HEK293 (cell line): Measurements from ENCODE around the gene ANKRD31.

Experiments used
- CTCF ChIA-PET: fragments of 350-600 bp; formaldehyde crosslinking; extraction: SDS; loops from one replicate; lab custom pipeline; 2021; ENCODE audit warnings: antibody characterized with exemption; lab: Yijun Ruan, JAX
- POLR2A ChIA-PET: fragments of 300-600 bp; formaldehyde crosslinking; extraction: SDS; loops from one replicate; lab custom pipeline; 2020; ENCODE audit warnings: antibody characterized with exemption, inconsistent platforms; lab: Yijun Ruan, JAX
- H3K27ac ChIP-seq: fragments of 200-500 bp; sonication (Bioruptor generic); 2 replicates; pipeline ENCODE4 v1.5.1; 2014; ENCODE audit warnings: low read depth, low read length, control low read depth, inconsistent platforms; ENCODE audit errors: extremely low read depth
- H3K36me3 ChIP-seq, 2 experiments: fragments of 200-500 bp in 1 of 2; sonication (Bioruptor generic) in 1 of 2; 1 replicate in 1 of 2; 2 replicates in 1 of 2; pipeline ENCODE4 v1.5.1; 2014 to 2017; ENCODE audit warnings: inconsistent platforms in 2 of 2, low read length in 2 of 2; ENCODE audit not compliant: control insufficient read depth in 2 of 2, insufficient read depth in 1 of 2
- H3K4me1 ChIP-seq: fragments of 200-500 bp; sonication (Bioruptor generic); 2 replicates; pipeline ENCODE4 v1.5.1; 2014; ENCODE audit warnings: mild to moderate bottlenecking, low read length, inconsistent platforms; ENCODE audit not compliant: control insufficient read depth, insufficient read depth
- H3K4me3 ChIP-seq: 2 replicates; pipeline ENCODE4 v1.5.1; 2011; ENCODE audit warnings: low read depth, mild to moderate bottlenecking, control low read depth, low read length, moderate library complexity
- H3K9me3 ChIP-seq: fragments of 200-500 bp; sonication (Bioruptor generic); 2 replicates; pipeline ENCODE4 v1.5.1; 2014; ENCODE audit warnings: low read depth, low read length, inconsistent platforms; ENCODE audit not compliant: control insufficient read depth, insufficient read depth
- FEZF1 ChIP-seq: fragments of 450-650 bp; formaldehyde crosslinking; IDR thresholded peaks from 2 replicates; pipeline ENCODE4 v1.5.1; 2016; ENCODE audit warnings: missing biosample characterization, missing genetic modification characterization
- KLF1 ChIP-seq: fragments of 450-650 bp; formaldehyde crosslinking; IDR thresholded peaks from 2 replicates; pipeline ENCODE4 v1.5.1; 2016; ENCODE audit warnings: missing biosample characterization, missing genetic modification characterization
- KLF7 ChIP-seq: fragments of 450-650 bp; formaldehyde crosslinking; IDR thresholded peaks from 2 replicates; pipeline ENCODE4 v1.5.1; 2016; ENCODE audit warnings: missing biosample characterization, missing genetic modification characterization, borderline replicate concordance
- PRDM4 ChIP-seq: fragments of 450-650 bp; formaldehyde crosslinking; IDR thresholded peaks from 2 replicates; pipeline ENCODE4 v1.5.1; 2017; ENCODE audit warnings: missing biosample characterization, missing genetic modification characterization
- SALL2 ChIP-seq: fragments of 450-650 bp; formaldehyde crosslinking; IDR thresholded peaks from 2 replicates; pipeline ENCODE4 v1.5.0; 2017; ENCODE audit warnings: missing biosample characterization, mild to moderate bottlenecking, missing genetic modification characterization, borderline replicate concordance
- SCRT2 ChIP-seq: fragments of 450-650 bp; formaldehyde crosslinking; IDR thresholded peaks from 2 replicates; pipeline ENCODE4 v1.5.1; 2016; ENCODE audit warnings: missing biosample characterization, missing genetic modification characterization
- ZNF140 ChIP-seq: fragments of 450-650 bp; formaldehyde crosslinking; IDR thresholded peaks from 2 replicates; pipeline ENCODE4 v1.5.1; 2016; ENCODE audit warnings: missing biosample characterization, missing genetic modification characterization
- ZNF148 ChIP-seq: fragments of 450-650 bp; formaldehyde crosslinking; IDR thresholded peaks from 2 replicates; pipeline ENCODE4 v1.5.0; 2017; ENCODE audit warnings: missing biosample characterization, missing genetic modification characterization, borderline replicate concordance
- ZNF48 ChIP-seq: fragments of 450-650 bp; formaldehyde crosslinking; IDR thresholded peaks from 2 replicates; pipeline ENCODE4 v1.5.1; 2016; ENCODE audit warnings: missing biosample characterization, missing genetic modification characterization
- ZNF501 ChIP-seq: fragments of 450-650 bp; formaldehyde crosslinking; IDR thresholded peaks from 2 replicates; pipeline ENCODE4 v1.5.1; 2016; ENCODE audit warnings: missing biosample characterization, missing genetic modification characterization
- ZNF629 ChIP-seq: fragments of 450-650 bp; formaldehyde crosslinking; IDR thresholded peaks from 2 replicates; pipeline ENCODE4 v1.5.1; 2017; ENCODE audit warnings: missing biosample characterization, missing genetic modification characterization
- ZNF768 ChIP-seq: fragments of 450-650 bp; formaldehyde crosslinking; IDR thresholded peaks from 2 replicates; pipeline ENCODE4 v1.5.1; 2018; ENCODE audit warnings: missing biosample characterization, mild to moderate bottlenecking, missing genetic modification characterization
- ZNF777 ChIP-seq: fragments of 450-650 bp; formaldehyde crosslinking; IDR thresholded peaks from 2 replicates; pipeline ENCODE4 v1.5.1; 2017; ENCODE audit warnings: missing biosample characterization, missing genetic modification characterization, borderline replicate concordance
- ZNF837 ChIP-seq: fragments of 450-650 bp; formaldehyde crosslinking; IDR thresholded peaks from 2 replicates; pipeline ENCODE4 v1.5.1; 2016; ENCODE audit warnings: missing biosample characterization, missing genetic modification characterization
- ZSCAN16 ChIP-seq: fragments of 450-650 bp; formaldehyde crosslinking; IDR thresholded peaks from 2 replicates; pipeline ENCODE4 v1.5.1; 2016; ENCODE audit warnings: missing biosample characterization, missing genetic modification characterization
- TF ChIP-seq, protein P1 (sequence below): fragments of 450-650 bp; formaldehyde crosslinking; IDR thresholded peaks from 2 replicates; pipeline ENCODE4 v1.5.1; 2016; ENCODE audit warnings: missing biosample characterization, missing genetic modification characterization
- TF ChIP-seq, protein P2 (sequence below): fragments of 450-650 bp; formaldehyde crosslinking; IDR thresholded peaks from 2 replicates; pipeline ENCODE4 v1.5.1; 2017; ENCODE audit warnings: missing biosample characterization, missing genetic modification characterization
- TF ChIP-seq, protein P3 (sequence below): fragments of 450-650 bp; formaldehyde crosslinking; IDR thresholded peaks from 2 replicates; pipeline ENCODE4 v1.5.1; 2016; ENCODE audit warnings: missing biosample characterization, missing genetic modification characterization

The ANKRD31 gene

DNA sequence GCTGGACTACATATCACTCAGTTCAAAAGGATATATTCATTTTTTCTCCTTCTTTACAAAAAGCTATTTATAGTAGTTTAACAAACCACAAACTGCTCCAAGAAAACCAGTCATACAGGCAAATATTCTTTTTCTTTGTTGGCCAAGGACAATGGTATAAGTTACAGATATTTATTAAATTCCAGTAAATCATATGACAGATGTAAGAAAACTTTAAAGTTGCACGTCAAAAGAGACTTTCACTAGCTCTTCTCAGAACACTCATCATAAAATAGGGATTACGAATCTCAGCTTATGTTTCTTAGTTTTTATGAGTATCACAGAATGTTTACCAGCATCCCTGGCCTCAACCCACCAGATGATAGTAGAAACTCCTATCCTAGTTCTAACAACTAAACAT is 67.2 kb downstream of the ANKRD31 start:
- no peaks in the 10 kb centered on the region for H3K36me3 ChIP-seq
- TF ChIP-seq SCRT2 (tag by site-specific recombination), result no peak
- no peak for TF ChIP-seq ZNF629 (tag by site-specific recombination)
- no peak for TF ChIP-seq ZSCAN16 (tag by site-specific recombination)
- no peak for TF ChIP-seq FEZF1 (tag by site-specific recombination)
- TF ChIP-seq ZNF768, result no peak
- TF ChIP-seq PRDM4, result no peak
- TF ChIP-seq, protein P1, sequence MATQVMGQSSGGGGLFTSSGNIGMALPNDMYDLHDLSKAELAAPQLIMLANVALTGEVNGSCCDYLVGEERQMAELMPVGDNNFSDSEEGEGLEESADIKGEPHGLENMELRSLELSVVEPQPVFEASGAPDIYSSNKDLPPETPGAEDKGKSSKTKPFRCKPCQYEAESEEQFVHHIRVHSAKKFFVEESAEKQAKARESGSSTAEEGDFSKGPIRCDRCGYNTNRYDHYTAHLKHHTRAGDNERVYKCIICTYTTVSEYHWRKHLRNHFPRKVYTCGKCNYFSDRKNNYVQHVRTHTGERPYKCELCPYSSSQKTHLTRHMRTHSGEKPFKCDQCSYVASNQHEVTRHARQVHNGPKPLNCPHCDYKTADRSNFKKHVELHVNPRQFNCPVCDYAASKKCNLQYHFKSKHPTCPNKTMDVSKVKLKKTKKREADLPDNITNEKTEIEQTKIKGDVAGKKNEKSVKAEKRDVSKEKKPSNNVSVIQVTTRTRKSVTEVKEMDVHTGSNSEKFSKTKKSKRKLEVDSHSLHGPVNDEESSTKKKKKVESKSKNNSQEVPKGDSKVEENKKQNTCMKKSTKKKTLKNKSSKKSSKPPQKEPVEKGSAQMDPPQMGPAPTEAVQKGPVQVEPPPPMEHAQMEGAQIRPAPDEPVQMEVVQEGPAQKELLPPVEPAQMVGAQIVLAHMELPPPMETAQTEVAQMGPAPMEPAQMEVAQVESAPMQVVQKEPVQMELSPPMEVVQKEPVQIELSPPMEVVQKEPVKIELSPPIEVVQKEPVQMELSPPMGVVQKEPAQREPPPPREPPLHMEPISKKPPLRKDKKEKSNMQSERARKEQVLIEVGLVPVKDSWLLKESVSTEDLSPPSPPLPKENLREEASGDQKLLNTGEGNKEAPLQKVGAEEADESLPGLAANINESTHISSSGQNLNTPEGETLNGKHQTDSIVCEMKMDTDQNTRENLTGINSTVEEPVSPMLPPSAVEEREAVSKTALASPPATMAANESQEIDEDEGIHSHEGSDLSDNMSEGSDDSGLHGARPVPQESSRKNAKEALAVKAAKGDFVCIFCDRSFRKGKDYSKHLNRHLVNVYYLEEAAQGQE, result no peak
- no peak for TF ChIP-seq ZNF48 (tag by site-specific recombination)
- TF ChIP-seq SALL2 (tag by site-specific recombination), result no peak
- TF ChIP-seq KLF7 (tag by site-specific recombination), result no peak
- TF ChIP-seq, protein P2, sequence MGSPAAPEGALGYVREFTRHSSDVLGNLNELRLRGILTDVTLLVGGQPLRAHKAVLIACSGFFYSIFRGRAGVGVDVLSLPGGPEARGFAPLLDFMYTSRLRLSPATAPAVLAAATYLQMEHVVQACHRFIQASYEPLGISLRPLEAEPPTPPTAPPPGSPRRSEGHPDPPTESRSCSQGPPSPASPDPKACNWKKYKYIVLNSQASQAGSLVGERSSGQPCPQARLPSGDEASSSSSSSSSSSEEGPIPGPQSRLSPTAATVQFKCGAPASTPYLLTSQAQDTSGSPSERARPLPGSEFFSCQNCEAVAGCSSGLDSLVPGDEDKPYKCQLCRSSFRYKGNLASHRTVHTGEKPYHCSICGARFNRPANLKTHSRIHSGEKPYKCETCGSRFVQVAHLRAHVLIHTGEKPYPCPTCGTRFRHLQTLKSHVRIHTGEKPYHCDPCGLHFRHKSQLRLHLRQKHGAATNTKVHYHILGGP (tag by site-specific recombination), result no peak
- TF ChIP-seq, all 188 proteins: peak for 0
- Histone ChIP-seq H3K9me3 (no peaks in the 10 kb centered on the region), H3K4me1 (no peaks in the 10 kb centered on the region), H3K4me3 (no peak overlapping the region), H3K27ac (no peak overlapping the region)
- CTCF ChIA-PET, result no interaction called here
- POLR2A ChIA-PET, result interaction anchor here (0.6 kb wide), 1 partner anchor 167 kb away, joined by 6 read pairs; the partner anchor contains the start of gene HMGCR

DNA sequence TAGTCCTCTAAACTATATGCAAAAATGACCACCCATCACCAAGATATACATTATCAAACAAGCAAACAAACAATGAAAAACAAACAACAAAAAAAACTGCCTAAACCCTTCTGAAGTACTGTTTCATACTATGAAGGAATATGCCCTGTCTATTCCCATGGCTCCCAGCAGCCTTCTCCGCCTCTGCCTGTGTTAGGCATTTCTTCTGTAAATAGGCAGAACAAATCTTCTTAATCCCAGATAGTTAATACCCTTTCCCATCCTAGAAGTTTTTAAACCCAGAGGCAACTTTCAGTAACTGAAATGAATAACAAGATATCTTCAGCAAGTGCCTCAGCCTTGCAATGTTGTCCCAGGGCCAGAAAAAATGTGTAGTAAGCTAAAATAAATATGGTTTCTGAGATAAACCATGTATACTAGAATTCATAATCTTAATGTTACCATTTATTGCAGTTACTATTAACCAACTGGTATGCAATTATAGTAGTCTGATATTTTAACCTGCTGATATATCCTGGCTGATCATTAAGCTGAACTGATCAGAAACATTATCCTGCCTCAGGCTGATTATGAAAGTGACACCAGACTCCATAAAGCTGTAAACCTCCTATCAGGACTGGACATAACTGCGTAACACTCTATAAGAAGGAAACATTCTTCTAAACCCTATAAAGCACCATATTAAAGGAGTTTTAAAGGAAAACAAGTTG is 68.5 kb downstream of the ANKRD31 start:
- CTCF ChIA-PET, result interaction anchor here (0.9 kb wide), 1 partner anchor 15 kb away, joined by 6 read pairs; no protein-coding TSS in a partner anchor
- no peaks in the 10 kb centered on the region for H3K36me3 ChIP-seq
- TF ChIP-seq ZNF777 (tag by site-specific recombination) (no peak), ZNF148 (no peak), ZNF837 (tag by site-specific recombination) (no peak), ZNF501 (tag by site-specific recombination) (no peak), ZNF140 (tag by site-specific recombination) (no peak), KLF1 (no peak)
- TF ChIP-seq, protein P3, sequence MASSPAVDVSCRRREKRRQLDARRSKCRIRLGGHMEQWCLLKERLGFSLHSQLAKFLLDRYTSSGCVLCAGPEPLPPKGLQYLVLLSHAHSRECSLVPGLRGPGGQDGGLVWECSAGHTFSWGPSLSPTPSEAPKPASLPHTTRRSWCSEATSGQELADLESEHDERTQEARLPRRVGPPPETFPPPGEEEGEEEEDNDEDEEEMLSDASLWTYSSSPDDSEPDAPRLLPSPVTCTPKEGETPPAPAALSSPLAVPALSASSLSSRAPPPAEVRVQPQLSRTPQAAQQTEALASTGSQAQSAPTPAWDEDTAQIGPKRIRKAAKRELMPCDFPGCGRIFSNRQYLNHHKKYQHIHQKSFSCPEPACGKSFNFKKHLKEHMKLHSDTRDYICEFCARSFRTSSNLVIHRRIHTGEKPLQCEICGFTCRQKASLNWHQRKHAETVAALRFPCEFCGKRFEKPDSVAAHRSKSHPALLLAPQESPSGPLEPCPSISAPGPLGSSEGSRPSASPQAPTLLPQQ (tag by site-specific recombination), result no peak

More for the DNA sequence above, 68.5 kb downstream of the ANKRD31 start:
- Histone ChIP-seq H3K9me3 (no peaks in the 10 kb centered on the region), H3K4me1 (no peaks in the 10 kb centered on the region), H3K27ac (no peak overlapping the region), H3K4me3 (no peak overlapping the region)
- POLR2A ChIA-PET, result no interaction called here
